NOMO-1 (cell line): Measurements from ENCODE around the gene ADGRB2.

Source experiments
- DNase-seq, 2 experiments: peaks; one replicate each; lab custom pipeline; 2025; ENCODE audit not compliant: unreplicated experiment in 2 of 2; lab: John Stamatoyannopoulos, UW

ADGRB2 gene

GRCh38 chr1:31765516-31765915 lies 1.4 kb upstream of the ADGRB2 start:
- no peak for DNase-seq

- no peak for DNase-seq
Measured at GRCh38 chr1:31765041-31765467, 914 bp upstream of the ADGRB2 start.

DNA sequence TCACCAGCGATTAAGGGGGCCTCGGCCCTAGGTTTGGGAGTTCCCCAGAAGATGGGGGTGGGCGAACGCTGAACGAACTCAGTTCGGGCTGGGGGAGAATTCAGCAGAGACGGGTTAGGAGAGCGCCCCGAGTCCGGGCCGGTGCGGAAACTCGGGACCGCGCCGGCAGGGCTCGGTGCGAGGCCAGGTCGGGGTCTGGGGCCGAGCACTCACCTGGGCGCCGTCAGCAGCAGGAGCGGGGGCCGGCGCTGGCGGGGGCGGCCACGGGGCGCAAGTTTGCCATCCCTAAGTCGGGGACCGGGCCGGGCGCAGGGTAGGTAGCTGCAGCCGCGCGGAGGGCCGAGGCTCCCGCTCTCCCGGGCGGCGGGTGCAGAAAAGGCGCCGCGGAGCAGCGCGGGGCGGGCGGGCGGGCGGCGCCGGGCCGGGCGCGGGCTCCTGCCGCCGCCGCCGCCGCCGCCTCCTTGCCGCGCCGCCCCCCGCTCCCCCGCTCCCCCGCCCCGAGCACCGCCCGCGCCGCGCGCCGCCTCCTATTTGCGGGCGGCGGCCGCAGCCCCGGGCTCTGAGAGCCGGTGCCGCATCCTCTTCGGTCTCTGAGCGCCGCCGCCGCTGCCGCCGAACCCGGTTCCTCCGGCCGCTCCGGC lies 349 bp downstream of the ADGRB2 start:
- no peak for DNase-seq

DNA sequence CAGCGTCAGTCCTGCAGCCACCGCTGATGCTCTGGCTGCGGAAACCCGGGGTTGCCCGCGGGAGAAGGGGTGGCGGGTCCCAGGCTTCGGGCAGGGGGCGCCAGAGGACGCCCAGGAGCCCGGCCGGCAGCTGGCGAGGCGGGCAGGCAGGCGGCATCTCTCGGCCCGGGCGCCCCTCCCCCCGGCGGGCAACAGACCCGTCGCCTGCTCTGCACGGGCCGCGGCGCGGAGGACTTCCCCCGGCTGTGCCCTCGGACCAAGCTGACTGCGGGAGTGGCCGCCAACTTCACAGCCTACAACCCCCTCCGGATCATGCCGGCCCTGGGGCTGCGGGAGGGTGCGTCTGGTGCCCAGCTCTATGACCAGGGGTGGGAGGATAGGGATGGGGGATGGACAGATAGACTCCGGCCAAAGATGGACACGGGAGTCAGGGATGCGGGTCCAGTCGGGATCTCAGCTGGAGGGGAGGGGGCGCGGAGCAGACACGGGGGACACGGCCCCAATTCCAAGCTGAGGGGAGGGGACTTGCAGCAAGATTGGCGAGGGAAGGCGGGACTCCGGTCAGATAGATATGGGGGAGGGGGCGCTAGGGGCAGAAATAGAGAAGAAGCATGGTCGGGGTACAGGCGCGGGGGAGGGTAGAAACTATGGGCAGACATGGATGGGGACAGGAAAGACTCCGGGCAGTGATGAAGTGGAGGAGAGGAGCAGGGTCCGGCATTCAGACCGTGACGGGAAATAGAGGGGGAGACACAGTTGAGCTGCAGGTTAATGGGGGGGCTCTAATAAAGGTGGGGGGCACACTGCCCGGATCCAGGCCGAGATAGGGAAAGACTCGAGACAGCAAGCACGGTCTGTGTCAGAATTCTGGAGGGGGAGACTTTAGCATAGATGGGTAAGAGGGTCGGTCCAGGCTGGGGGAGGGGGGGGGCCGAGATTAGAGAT lies 1.1 kb downstream of the ADGRB2 start:
- peak; percentile 34 to 49 for DNase-seq

- DNase-seq: no peak
Measured at GRCh38 chr1:31762323-31762722, 1.8 kb downstream of the ADGRB2 start.

- DNase-seq: no peak
Measured at GRCh38 chr1:31761883-31762282, 2.3 kb downstream of the ADGRB2 start.

GRCh38 chr1:31760471-31761470 lies 3.4 kb downstream of the ADGRB2 start:
- peak; percentile 30 to 49 for DNase-seq

DNA sequence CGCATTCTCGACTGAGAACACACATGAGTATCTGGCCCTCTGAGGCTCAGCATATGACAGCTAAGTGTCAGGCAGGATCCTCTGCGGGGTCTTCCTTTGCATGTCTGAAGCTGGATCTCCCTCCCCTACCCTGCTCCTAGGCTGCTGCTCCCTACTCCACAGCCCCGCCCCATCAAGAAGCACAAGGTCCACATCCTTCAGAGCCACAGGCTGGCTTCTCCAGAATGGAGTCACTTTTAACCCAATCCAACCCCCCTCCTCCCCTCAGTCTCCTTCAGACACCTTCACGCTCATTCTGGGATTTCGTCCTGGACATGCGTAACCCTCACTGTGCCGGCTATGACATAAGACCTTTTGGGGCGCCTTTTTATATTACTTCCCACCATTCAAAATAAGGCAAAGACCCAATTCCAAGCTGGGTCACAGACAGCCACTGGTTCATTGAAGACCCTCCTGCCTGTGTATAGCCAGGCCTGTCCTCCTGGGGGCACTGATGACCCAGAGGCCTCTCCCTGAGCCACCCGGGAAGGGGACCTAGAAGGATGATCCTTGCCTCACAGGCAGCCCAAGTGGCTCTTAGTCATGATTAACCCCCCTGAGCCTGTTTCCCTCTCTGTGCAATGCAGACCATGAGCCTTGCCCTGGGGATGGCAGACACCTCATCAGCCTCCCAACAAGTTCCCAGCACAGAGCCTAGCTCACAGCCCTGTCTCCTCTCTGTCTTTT lies 4.7 kb downstream of the ADGRB2 start:
- no peak for DNase-seq

DNA sequence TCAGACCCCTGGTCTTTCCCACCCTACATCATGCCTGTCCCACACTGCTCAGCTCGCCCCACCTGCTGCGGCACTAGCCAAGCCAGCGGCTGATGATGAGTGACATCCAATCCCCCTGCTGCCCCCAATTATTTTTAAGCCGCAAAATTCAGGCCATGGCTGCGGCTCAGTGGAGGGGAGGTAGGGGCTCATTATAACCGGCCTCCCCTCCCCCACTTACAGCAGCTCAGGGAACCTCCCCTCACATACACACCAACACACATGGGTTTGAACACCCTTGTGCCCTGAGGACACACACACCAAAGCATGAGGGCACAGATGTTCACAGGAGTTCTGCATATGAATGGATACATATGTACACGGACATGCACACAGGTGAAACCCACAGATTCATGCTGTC lies 5.3 kb downstream of the ADGRB2 start:
- no peak for DNase-seq

DNA sequence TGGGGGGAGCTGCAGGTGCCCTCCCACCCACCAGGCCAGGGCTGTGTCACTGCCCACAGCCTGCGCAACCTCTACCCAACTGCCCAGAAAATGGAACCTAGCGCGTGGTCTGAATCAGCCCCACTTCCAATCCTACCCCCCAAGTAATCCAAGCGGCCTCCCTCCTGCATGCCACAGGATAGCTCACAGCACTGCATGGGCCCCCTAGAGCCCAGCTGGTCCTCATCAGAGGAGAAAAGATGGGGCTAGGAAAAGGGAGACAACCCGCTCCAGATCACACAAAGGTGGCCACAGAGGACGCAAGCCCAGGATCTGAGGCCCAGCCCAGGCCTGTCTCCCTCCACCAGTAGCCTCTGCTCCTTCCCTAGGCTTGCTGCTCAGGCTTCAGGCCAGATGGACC lies 6.2 kb downstream of the ADGRB2 start:
- DNase-seq: no peak

- DNase-seq: no peak
Measured at GRCh38 chr1:31757204-31757679, 6.9 kb downstream of the ADGRB2 start.

DNA sequence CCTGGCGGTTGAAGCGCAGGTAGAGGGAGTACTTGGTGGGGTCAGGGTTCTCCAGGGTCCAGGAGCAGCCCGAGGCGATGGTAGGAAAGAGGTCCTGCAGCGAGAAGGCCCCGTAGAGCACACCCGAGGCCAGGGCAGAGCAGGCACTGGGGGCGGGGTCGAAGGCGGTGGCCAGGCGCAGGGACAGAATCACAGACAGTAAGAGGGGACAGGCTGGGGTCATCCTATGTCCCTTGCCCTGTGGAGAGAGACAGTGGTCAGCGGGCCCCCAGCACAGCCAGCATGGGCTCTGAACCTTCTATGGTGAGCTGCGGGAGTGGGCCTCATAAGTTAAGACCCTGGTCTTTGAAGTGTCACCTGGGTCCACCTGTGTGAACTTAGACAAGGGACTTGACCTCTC lies 7.6 kb downstream of the ADGRB2 start:
- no peak for DNase-seq

GRCh38 chr1:31755850-31756492 lies 8.2 kb downstream of the ADGRB2 start:
- no peak for DNase-seq

DNA sequence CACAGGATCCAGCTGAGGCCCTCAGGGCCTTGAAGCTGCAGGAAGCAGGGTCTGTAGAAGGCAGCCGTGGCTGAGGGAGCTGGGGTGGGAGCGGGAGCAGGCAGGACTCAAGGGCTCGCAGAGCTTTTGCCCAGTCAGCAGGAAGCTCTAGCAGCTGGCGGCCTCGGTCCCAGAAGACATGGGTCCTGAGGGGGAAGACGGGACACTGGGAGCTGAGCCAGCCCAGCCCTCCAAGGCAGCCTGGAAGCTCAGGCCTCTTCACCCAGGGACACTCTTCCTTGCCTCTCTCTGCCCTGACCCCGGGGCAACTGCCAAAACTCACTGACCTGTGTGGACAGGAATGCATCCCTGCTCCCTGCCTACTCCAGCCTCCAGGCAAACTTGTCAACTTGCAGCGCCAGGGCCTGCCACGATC lies 8.9 kb downstream of the ADGRB2 start:
- DNase-seq: no peak

- no peak for DNase-seq
Measured at GRCh38 chr1:31754397-31754796, 9.7 kb downstream of the ADGRB2 start.

DNA sequence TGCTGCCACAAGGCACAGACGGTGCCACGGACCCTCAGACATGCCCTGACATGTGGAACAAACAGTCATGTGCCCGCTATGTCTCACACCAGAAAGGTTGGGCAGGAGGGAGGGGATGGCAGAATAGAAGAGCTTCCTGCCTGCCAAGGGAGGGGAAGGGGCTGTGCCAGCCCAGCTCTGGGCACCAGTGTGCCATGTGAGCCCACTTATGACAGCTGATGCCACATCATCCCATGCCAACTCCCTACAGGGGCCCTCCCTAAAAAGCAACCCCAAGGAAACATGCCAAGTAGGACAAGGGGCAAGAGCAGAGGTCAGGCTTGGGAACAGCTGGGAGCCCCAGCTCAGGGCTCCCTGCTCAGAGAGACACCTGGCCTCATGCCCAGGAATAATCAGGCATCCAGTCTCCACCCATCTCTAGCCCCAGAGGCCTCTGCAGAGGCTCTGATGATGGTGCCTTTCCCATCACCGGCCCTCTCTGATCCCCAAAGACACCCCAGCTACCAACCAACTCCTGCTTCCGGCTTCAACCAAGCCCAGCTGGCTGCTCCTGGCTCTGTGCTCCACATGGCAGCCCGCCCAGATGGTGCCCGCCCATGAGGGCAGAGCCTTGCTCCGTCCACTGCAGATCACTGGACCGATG lies 10.3 kb downstream of the ADGRB2 start:
- no peak for DNase-seq

- DNase-seq: no peak
Measured at GRCh38 chr1:31752952-31753475, 11.1 kb downstream of the ADGRB2 start.

DNA sequence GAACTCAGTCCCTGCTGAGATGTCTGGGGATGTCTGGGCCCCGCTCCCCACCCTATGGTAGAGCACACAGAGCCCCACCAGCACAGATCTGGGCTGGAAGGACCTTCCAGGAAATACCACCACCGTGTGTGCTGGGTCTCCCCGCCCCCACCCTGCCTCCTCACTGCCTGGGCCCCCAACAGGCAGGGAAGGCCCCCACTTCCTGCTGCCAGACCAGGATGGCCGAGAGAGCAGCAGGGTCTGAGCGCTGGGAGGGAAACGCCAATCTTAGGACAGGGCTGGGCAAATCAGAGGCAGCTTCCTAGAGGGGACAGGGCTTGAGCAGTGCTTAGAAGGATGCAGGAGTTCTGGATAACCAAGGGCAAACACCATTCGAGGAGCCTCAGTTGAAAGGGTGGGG lies 11.9 kb downstream of the ADGRB2 start:
- DNase-seq: no peak

DNA sequence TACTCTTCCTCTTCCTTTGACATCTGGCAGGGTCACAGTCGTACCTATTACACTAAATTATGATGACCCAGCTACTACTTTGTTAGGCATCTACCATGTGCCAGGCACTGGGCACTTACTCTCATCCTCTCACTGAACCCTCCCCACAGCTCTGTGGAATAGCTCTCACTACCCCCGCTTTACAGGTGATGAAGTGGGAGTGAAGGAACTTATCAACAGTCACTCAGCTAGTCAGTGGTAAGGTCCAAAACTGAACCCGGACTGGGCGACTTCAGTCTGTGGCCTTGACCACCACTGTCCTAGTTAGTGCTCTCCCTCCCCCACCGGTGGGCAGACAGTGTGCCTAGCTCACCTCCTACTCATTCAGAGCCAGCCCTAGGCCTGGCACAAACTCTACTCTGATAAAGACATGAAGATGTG lies 12.3 kb downstream of the ADGRB2 start:
- DNase-seq: no peak
